Measurements from ENCODE around the gene CHST2. TPM values are rescaled to one million over a fixed set of nuclear protein-coding genes. Genes with fewer than 3 reads are reported as not detected.

The CHST2 gene
- total and polyA plus RNA-seq, 2 donors (not counting 3 experiments of a cell fraction or from before 2014, with no cell fraction given) = 4.3 to 6.5 TPM

- Histone ChIP-seq H4K20me1 (replicated peaks; ENCODE audit: control insufficient read depth, extremely low read depth, insufficient read depth, low read length) (no peaks in the 10 kb centered on the region), H3K9ac (replicated peaks; ENCODE audit: extremely low read depth, insufficient read depth, low read length) (no peak overlapping the region), H3K36me3 (ENCODE audit: control insufficient read depth in 2 of 2, extremely low read depth in 1 of 2, insufficient read depth in 2 of 2, low read length in 2 of 2) (no peaks in the 10 kb centered on the region), H3K9me3 (replicated peaks; ENCODE audit: control insufficient read depth, insufficient read depth, low read length) (no peaks in the 10 kb centered on the region), H3K27ac (ENCODE audit: insufficient read depth, low read depth, low read length) (no peak overlapping the region), H3K27me3 (ENCODE audit: control insufficient read depth in 2 of 2, insufficient read depth in 2 of 2, low read length in 2 of 2) (peaks cover 5 to 7% of the 10 kb centered on the region in 2 experiments), H3K9me1 (replicated peaks; ENCODE audit: control insufficient read depth, extremely low read depth, insufficient read depth, low read length) (no peaks in the 10 kb centered on the region), H3K79me2 (ENCODE audit: control insufficient read depth, insufficient read depth, low read length) (no peaks in the 10 kb centered on the region), H3K4me3 (replicated peaks in 1 of 3; ENCODE audit: insufficient read depth in 1 of 3, low read depth in 1 of 3, low read length in 3 of 3) (no peak overlapping the region), H3K4me1 (ENCODE audit: control insufficient read depth, extremely low read depth, insufficient read depth, low read length) (no peaks in the 10 kb centered on the region), H2AFZ (ENCODE audit: low read depth, low read length) (no peak overlapping the region), H3K4me2 (ENCODE audit: insufficient read depth, low read length) (no peak overlapping the region)
- ChIA-PET POLR2A (no interaction called here), CTCF (interaction anchor here (1.1 to 1.6 kb wide), 3 partner anchors 11 to 578 kb away, joined by 3 to 8 read pairs (median 3); no protein-coding TSS in a partner anchor)
- intact Hi-C loops (cut with micrococcal nuclease) = no loop called here
- dilution Hi-C loops (cut with MboI; ENCODE audit: extremely low pct_ligation_motif_present, low sequenced_read_pairs) = no loop called here
- no TSS peak for BruUV-seq (replicated peaks)
- FAIRE-seq (no peak), DNase-seq (ENCODE audit: low read depth, low spot score) (no peak)
- TF ChIP-seq POLR2A (IDR thresholded peaks at IDR 0.05; ENCODE audit: low read depth, low read length) = no peak
- no peak for TF ChIP-seq JUN (IDR thresholded peaks at IDR 0.05; ENCODE audit: borderline replicate concordance, insufficient read depth, insufficient read length, low read depth)
- TF ChIP-seq, protein P1, sequence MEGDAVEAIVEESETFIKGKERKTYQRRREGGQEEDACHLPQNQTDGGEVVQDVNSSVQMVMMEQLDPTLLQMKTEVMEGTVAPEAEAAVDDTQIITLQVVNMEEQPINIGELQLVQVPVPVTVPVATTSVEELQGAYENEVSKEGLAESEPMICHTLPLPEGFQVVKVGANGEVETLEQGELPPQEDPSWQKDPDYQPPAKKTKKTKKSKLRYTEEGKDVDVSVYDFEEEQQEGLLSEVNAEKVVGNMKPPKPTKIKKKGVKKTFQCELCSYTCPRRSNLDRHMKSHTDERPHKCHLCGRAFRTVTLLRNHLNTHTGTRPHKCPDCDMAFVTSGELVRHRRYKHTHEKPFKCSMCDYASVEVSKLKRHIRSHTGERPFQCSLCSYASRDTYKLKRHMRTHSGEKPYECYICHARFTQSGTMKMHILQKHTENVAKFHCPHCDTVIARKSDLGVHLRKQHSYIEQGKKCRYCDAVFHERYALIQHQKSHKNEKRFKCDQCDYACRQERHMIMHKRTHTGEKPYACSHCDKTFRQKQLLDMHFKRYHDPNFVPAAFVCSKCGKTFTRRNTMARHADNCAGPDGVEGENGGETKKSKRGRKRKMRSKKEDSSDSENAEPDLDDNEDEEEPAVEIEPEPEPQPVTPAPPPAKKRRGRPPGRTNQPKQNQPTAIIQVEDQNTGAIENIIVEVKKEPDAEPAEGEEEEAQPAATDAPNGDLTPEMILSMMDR (IDR thresholded peaks at IDR 0.05; ENCODE audit: extremely low read depth in 1 of 2, insufficient read depth in 1 of 2, low read depth in 1 of 2, low read length in 2 of 2) = no peak
- no peak for TF ChIP-seq FOS (IDR thresholded peaks at IDR 0.05; ENCODE audit: borderline replicate concordance, insufficient read depth, low read length)
- TF ChIP-seq EZH2 (IDR thresholded peaks at IDR 0.05; ENCODE audit: borderline replicate concordance, low read depth, low read length, severe bottlenecking) = no peak
- TF ChIP-seq GATA2 (IDR thresholded peaks at IDR 0.05; ENCODE audit: insufficient read depth, insufficient read length, low read depth, low read length) = no peak
- no peak for TF ChIP-seq POLR2AphosphoS5 (IDR thresholded peaks at IDR 0.05; ENCODE audit: insufficient read depth, low read depth, low read length)
- no peak for TF ChIP-seq MAX (IDR thresholded peaks at IDR 0.05; ENCODE audit: insufficient read depth, insufficient read length)
- TF ChIP-seq MYC (IDR thresholded peaks at IDR 0.05; ENCODE audit: low read depth, low read length) = no peak
Measured at GRCh38 chr3:143095813-143096212, 23.8 kb upstream of the CHST2 start.

All from endothelial cell of umbilical vein (primary cell).